ENCODE data around the gene MAMDC4. TPM values are rescaled to one million over a fixed set of nuclear protein-coding genes. Genes with fewer than 3 reads are reported as not detected.

MAMDC4 gene
- total RNA-seq, 1 donor from 2014 or later, result 6.1 TPM

GRCh38 chr9:136854113-136854841 is 2.1 kb downstream of the MAMDC4 start:
- no peaks in the 10 kb centered on the region for H3K9me3 Mint-ChIP-seq
- no peaks in the 10 kb centered on the region for H3K36me3 Mint-ChIP-seq (ENCODE audit: low read depth)
- TF ChIP-seq CTCF (IDR thresholded peaks at IDR 0.05), result no peak
- H3K27me3 Mint-ChIP-seq, result no peaks in the 10 kb centered on the region
- H3K27ac Mint-ChIP-seq, result no peak overlapping the region
- ChIA-PET POLR2A (interaction anchor here (0.6 kb wide), 1 partner anchor 231 kb away, joined by 5 read pairs; no protein-coding TSS in a partner anchor), CTCF (no interaction called here)
- intact Hi-C loops (cut with micrococcal nuclease), result no loop called here
- H3K4me1 Mint-ChIP-seq, result peaks cover 11% of the 10 kb centered on the region
- no peak overlapping the region for H3K4me3 Mint-ChIP-seq
- no peak for ATAC-seq (ENCODE audit: low read depth)
- no peak for DNase-seq

GRCh38 chr9:136854842-136855460 is 2.8 kb downstream of the MAMDC4 start:
- ATAC-seq (ENCODE audit: low read depth) (no peak), DNase-seq (no peak)
- no peak overlapping the region for H3K27ac Mint-ChIP-seq
- H3K4me1 Mint-ChIP-seq, result peaks cover 6% of the 10 kb centered on the region
- H3K9me3 Mint-ChIP-seq, result no peaks in the 10 kb centered on the region
- POLR2A ChIA-PET, result interaction anchor here (0.6 kb wide), 1 partner anchor 230 kb away, joined by 5 read pairs; no protein-coding TSS in a partner anchor
- no peaks in the 10 kb centered on the region for H3K36me3 Mint-ChIP-seq (ENCODE audit: low read depth)
- CTCF ChIA-PET, result no interaction called here
- no peak overlapping the region for H3K4me3 Mint-ChIP-seq
- H3K27me3 Mint-ChIP-seq, result no peaks in the 10 kb centered on the region
- intact Hi-C loops (cut with micrococcal nuclease), result no loop called here
- TF ChIP-seq CTCF (IDR thresholded peaks at IDR 0.05), result no peak

GRCh38 chr9:136855461-136856078 is 3.4 kb downstream of the MAMDC4 start:
- Mint-ChIP-seq H3K36me3 (ENCODE audit: low read depth) (peaks cover 3% of the 10 kb centered on the region), H3K4me1 (peaks cover 6% of the 10 kb centered on the region), H3K27ac (no peak overlapping the region), H3K4me3 (no peak overlapping the region), H3K9me3 (no peaks in the 10 kb centered on the region), H3K27me3 (no peaks in the 10 kb centered on the region)
- TF ChIP-seq CTCF (IDR thresholded peaks at IDR 0.05), result no peak
- DNase-seq (no peak), ATAC-seq (ENCODE audit: low read depth) (no peak)
- intact Hi-C loops (cut with micrococcal nuclease), result no loop called here
- CTCF ChIA-PET, result no interaction called here
- POLR2A ChIA-PET, result interaction anchor here (1.0 kb wide), 1 partner anchor 11 kb away, joined by 5 read pairs; the partner anchor contains the start of gene EDF1

- Mint-ChIP-seq H3K27me3 (no peaks in the 10 kb centered on the region), H3K9me3 (no peaks in the 10 kb centered on the region), H3K4me3 (no peak overlapping the region), H3K4me1 (peaks cover 6% of the 10 kb centered on the region), H3K36me3 (ENCODE audit: low read depth) (peaks cover 3% of the 10 kb centered on the region), H3K27ac (no peak overlapping the region)
- DNase-seq (no peak), ATAC-seq (ENCODE audit: low read depth) (no peak)
- ChIA-PET POLR2A (interaction anchor here (1.0 kb wide), 1 partner anchor 10 kb away, joined by 5 read pairs; the partner anchor contains the start of gene EDF1), CTCF (no interaction called here)
- TF ChIP-seq CTCF (IDR thresholded peaks at IDR 0.05), result no peak
- intact Hi-C loops (cut with micrococcal nuclease), result no loop called here
These were observed 3.9 kb downstream of the MAMDC4 start for GRCh38 chr9:136856079-136856476.

- CTCF ChIA-PET, result no interaction called here
- peaks cover 7% of the 10 kb centered on the region for H3K36me3 Mint-ChIP-seq (ENCODE audit: low read depth)
- no peak for DNase-seq
- H3K27ac Mint-ChIP-seq, result no peak overlapping the region
- no peak for TF ChIP-seq CTCF (IDR thresholded peaks at IDR 0.05)
- ATAC-seq (ENCODE audit: low read depth), result no peak
- no peaks in the 10 kb centered on the region for H3K9me3 Mint-ChIP-seq
- H3K4me3 Mint-ChIP-seq, result no peak overlapping the region
- H3K27me3 Mint-ChIP-seq, result no peaks in the 10 kb centered on the region
- intact Hi-C loops (cut with micrococcal nuclease), result no loop called here
- POLR2A ChIA-PET, result interaction anchor here (1.0 kb wide), 1 partner anchor 9 kb away, joined by 5 read pairs; the partner anchor contains the start of gene EDF1
- peaks cover 6% of the 10 kb centered on the region for H3K4me1 Mint-ChIP-seq
These were observed 4.5 kb downstream of the MAMDC4 start for GRCh38 chr9:136856541-136857141.
